HG02678 (cell line): Measurements from ENCODE around the gene METAP1D.

ENCODE experiments used
- ATAC-seq: cut with Tn5 transposase; IDR thresholded peaks from one replicate; pipeline ENCODE4 v1.9.1; 2021; ENCODE audit warnings: mild to moderate bottlenecking, moderate library complexity; ENCODE audit not compliant: unreplicated experiment

METAP1D gene

DNA sequence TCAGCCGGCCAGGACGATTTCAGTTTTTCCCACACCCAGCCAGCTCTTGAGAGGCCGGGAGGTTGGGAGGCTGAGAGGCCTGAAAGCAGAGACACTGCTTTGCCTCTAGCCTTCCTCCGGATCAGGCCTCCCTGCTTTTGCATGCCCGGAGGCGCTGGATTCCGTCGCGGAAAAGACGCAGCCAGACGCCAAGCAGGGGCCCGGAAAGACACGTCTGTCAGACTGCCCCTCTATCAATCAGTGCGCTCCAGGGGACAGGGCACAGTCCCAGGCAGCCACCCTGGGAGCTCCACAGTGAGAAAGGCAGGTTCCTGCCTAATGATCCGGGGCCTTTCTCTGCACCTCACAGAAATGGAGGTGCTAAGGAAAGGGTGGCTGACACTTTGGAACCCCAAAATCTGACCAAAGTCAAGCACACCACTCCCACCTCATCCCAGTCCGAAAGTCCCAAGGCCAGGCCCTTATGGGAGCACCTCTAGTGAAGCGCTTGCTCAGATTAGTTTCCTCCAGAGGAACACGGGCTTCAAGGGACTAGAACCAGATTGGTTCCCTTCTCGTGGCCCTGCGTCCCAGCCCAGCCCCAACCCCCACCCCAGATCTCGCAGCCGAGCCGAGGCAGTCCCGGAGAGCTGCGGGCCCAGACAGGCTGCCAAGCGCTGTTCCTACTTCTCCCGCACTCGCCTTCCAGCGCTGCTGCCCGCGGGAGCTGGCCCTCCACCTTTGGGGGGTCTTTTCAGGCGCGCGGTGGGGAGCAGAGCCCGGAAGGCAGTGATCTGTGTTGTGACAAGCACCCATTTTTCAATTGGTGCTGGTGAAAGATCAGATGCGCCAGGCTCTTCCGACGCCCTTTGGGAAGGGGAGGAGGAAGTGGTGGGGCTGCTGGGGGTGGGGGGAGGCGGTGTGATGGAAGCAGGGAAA, 90.5 kb downstream of the METAP1D start:
- ATAC-seq, result no peak

DNA sequence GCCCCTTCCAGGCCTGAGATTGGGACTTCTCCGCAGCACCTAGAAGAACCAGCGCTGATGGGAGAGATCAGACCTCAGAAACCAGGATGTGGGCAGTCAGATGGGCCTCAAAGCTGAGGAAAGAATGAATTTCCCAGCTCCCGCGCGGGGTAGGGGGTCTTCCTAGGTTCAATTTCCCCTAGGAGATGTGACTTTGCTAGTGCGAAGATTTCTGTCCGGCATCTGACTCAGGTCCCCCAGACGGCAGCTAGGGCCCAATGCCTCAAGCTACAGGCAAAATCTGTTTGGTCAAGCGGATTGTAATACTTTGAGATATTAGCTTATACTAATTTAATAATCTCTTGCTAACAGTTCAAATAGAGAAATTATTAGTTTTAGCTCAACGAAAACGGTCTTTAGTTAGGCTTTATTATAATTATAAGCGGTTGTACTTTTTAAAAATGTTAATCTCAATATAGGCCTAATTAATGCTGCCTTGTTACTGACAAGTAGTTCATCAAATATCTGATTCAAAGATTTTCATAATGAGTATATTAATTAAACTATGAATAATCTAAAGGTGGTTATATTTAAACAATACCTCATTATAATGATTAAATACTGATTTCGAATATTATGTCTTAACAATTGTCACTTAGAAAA, 91.4 kb downstream of the METAP1D start:
- no peak for ATAC-seq

DNA sequence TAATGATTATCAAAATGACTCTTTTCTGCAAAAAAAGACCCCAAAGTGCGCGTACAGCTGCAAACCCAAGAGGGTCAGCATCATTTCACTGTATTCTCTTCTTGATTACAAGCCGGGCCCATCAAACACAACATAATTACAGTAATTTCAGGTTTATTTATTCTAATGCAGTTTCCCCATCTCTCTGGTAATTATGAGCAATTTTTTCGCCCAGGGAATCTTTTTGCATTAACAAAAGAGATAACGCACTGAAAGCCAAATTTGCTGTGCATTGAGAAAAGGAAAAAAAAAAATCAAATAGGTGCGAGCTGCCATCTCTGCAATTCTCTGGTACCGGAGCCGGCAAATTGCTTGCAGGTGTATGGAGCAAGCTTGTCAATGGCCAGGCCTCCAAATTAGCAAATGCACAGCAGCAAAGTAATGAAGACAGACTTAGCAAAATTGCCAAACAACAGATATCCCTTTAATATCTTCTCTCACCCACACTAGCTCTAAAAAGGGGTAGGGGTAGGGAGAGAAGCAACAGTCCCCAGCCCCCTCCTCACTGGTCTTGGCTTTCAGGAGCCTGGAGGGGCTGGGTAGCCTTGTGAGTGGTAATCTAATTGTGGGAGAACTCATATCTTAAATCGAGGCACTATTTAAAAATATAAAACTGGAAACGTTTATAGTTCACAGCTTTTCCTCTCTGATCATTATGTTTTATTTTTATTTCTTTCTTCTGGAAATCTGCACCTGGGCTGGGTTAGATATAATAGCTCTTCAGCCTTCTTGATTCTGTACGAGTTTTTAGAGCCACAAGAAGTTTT, 92.2 kb downstream of the METAP1D start:
- ATAC-seq, result no peak

DNA sequence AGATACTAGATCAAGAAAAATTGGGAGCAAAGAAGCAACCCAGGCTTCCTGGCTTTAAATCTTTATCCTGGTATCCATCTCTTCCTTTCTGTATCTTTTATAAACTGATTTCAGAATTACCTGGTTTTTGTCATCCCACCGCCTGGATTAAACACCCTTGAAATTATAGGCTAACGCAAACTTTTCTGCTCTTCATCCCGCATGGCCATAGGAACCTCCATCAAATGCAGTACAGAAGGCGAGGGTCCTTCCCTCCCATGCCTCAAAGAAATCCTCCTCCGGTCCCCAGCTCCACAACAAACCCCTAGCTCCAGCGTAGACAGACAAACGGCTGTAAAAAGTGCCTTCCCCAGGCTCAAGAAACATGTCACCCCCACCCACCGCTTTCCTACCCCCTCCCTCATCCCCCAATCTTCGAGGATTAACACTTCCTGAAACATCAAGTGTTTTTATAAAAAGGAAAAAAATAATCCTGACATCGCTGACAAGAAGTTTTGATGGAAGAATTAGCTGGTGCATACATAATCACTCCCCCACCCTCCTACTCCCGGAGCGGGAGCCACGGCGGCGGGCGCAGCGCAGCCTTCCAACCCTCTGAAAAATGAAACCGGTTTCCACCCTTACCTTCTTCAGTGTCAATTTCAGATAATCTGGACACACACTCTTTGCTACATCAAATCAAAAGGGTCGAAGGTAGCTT, 93.1 kb downstream of the METAP1D start:
- ATAC-seq, result no peak

DNA sequence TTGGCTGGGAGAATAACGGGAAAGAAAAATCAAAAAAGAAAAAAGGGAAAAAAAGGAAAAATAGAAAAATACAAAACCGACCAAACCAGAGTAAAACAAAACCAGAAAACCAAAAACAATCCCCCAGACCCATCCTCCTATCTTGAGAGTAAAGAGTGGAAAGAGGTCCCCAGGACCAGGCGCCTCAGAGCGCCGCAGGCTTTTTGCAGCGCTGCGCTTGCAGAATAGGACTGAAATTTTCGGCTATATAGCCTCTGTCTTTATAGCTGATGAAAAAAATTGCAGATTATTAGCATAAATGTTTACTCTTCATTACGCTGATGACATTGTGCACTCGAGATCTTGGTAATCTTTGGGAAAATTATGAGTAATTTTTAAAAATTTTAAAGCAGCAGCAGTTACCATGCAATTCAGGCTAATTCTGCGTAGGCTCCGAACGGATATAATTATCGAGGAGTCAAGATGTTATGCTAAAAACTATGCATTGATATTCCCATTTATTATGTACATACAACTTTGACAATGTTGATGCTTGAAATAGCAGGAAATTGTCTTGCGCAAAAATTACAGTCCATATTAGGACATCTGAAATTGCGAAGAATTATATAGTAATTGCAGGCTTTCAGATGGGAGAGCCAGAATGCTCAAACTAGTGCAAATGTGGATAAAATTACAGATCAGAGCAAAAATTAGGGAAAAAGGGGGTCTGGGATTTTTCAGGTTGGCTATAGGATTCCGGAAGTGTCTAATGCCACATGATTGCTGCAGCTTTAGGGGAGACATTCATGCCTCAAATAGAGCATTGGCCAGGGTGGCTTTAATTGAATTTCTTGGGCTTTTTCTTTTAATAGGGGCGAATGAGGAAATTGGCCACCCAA, 93.9 kb downstream of the METAP1D start:
- ATAC-seq, result no peak

DNA sequence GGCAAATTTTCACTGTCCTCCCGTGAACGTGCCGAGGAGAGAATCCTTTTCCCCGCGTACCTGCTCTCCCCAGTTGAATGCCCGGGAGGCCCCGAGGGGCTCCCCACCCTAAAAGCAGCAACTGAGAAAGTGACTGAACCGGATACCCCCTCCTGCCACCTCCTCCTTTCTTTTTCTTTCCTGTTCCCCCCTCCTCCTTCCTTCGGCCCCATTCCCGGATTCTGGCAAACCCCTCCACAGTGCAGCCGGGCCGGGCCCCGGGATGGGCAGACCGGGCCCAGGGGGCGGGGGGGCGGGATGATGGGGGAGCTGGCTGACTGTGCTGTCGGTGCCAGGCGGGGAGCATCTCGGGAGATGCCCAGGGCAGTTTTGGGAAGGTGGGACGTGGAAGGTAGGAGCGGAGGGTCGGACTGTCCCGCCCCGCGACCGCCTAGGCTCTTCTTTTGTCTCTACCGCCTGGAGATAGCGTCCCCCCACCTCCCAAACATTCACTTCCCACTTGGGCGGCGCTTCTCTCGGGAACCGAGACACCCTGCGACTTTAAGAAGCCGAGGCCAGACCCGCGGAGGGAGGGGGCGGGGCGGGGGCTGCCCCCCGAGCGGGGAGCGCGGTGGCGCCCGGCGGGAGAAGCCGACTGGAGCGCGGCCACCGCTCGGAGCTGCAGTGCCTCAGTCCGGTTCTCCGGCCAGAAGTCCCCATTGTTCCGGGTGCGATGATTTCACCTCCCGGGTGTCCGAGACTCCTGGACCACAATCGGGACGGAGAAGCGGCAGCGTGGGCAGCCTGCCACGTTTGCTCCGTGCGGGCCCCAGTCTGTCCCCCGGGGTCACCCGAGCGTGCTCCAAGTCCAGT, 94.8 kb downstream of the METAP1D start:
- no peak for ATAC-seq

DNA sequence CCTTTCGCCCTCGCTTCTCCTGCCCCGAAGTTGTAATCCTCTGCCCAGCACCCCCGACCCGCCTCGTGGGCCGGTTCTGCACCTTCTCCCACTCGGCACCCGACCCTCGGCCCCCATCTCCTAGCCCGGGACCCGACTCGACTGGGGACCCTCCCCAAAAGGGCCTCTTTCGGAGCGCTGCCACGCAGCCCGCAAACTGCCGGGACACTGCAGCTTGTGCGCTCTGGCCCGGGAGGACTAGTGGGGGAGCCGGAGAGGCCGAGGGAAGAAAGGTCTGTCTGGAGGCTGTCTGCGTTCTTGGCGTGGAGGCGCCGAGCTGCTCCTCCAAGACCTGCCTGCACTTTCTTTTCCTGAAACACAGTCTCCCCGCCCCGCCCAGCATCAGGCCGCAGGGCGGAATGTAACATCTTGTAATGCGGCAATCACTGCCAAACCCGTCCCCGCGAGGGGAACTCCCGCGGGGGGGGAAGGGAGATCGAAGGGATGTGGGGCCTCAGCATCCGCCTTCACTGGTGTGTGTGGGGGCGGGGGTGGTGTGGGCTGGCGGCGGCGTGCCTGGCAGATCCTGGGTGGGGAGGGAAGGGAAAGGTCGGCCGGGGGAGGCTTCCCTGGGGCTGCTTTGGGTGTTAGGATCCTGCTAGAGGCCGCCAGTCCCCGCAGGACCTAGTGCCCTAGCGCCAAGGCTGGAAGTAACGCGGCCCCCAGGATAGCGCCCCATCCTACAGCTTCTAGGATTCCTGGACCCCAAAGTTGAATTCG, 95.6 kb downstream of the METAP1D start:
- no peak for ATAC-seq

DNA sequence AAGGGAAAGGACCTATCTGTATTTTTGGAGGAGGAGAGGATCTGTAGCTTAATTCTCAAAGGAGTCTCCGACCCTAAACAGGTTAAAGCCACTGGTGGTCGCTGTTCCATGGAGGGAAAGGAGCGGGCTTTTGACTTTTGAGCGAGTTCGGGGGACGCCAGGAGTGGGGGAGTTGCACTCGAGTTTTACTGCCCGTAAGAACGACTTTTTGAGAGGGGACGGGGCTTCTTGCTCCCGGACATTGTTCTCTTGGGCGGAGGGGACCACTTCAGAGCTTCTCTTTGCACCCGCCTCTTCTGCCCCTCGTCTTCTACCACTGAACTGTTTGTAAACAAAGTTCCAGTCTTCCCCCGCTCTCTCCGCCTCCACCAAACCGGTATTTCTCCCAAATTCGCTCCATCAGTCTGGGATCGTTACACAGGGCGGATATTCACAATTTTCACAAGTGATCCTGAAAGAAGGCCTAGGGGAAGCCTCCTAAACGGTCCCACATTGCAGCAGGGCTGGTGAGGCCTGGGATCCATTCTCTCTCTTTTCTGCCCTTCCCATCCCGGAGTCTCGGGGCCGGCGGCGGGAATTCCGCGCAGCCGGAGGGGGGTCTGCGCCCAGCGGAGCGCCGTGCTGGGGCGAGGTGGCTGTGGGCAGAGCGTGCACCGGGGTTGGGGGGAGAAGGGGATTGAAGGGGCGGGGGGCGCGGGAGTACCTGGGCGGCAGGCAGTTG, 96.3 kb downstream of the METAP1D start:
- no peak for ATAC-seq

DNA sequence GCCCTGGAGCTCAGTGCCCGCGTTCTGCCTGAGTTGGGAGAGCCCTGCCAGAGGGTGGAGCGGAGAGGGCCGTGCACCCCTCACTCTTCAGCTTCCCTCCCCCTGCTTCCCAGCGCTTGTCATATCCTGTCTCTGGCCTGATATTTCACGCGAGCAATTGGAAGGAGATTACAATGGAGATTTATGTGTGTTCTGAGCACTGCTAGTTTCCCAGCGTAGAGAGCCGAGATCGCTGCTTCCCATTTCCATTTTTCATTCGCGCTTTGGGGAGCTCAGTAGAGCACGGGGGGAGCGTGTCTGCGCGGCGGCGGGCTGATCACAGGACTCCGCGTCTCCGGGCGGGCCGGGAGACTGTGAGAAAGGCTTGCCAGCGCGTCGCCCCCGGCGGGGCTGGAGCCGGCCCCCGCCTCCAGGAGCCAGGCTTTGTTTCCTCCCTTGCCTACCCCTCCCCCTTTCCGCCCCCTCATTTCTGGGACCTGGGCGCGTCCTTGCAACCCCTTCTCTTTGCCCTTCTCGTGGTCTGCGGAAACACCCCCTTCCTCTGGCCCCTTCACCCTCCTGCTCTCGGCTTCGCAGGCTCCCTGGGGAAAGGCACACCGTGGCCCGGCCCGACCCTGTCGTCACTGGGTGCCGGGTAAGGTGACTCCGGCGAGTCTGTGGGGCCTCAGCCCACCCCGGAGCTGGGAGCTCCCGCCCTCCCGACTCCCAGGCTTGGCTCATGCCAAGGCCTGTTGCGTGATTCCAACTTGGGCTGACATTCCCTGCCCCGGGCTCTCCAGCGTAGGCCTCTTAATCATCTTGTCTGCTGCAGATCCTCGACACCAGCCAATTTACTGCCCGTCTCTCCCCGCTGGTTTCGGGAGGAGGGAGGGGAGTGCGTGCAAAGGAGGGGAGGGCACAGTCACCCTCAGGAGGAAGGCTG, 97.1 kb downstream of the METAP1D start:
- no peak for ATAC-seq

DNA sequence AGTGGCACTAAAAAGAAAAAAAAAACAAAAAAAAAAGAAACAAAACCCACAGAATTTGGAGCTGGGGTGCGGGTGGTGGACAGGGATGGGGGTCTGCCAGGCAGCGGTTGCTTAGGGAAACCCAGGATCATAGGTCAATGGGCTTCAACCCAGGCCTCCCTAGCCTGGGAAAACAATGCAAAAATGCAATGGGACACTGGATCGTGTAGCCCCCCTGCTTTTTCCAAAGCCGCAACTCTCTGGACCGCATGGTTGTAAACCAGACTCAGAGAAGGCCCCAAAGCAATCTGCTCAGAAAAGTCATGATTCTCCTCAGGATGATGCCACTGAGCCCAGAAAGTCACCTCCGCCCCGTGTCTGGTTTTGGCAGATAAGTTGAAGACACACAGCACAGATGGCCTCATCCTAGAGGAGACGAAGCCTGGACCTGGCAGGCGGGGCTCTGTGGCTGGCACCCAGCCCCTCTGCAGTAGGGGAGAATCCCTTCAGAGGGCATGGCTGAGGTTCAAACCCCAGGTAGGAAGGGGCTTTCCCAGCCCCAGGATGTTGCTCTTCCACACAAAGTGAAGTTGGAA, 97.9 kb downstream of the METAP1D start:
- ATAC-seq, result no peak

DNA sequence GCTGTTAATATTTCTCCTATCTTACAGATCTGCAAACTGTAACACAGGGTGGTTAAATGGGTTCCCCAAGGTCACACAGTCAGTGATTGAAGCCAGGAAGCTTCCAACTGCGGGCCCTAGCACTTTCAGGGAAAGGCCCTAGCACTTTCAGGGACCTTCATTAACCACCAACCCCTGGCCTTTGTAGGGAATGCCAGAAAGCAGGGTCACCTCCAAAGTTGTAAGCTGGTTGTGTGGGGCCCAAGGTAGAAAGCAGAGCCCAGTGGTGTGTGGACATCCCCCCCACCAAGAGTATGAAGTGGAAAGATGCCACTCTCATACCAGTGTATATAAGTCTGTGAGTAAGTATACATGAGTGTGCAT, 98.5 kb downstream of the METAP1D start:
- no peak for ATAC-seq

DNA sequence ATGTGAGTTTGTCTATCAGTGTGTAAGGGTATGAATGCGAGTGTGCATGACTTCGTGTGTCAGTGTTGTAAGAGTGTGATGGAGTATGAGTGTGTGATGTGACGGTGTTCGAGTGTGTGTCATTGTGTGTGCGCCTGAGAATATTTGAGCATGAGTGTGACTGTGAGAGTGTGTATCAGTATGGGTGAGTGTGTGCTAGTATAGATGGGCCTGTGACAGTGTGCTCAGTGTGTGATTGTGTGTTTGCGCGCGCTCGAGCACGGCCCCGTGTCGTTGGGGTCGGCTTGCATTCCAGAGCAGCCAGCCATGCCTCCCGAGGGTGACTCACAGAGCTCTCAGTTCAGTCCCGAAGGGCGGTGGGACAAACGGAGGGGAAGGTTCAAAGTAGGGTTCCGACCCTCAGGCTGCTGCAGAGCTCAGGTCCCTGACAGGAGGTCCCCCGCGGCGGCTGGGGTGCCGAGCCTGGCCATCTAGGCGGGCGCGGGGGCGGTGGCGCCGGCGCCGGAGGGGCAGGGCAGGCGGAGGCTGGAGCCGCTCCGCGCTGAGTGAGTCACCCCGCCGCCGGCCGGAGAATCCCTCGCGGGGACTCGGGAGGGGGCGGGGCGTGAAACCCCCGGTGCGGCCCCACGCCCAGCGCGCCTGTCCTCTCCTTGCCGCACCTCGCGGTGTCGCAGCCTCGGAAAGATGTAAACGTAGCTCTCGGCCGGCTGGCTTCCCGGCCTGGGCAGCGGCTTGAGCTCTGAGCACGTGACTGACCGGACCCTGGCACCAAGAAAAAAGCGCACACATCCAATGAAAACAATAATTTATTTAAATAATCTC, 99.1 kb downstream of the METAP1D start:
- no peak for ATAC-seq

DNA sequence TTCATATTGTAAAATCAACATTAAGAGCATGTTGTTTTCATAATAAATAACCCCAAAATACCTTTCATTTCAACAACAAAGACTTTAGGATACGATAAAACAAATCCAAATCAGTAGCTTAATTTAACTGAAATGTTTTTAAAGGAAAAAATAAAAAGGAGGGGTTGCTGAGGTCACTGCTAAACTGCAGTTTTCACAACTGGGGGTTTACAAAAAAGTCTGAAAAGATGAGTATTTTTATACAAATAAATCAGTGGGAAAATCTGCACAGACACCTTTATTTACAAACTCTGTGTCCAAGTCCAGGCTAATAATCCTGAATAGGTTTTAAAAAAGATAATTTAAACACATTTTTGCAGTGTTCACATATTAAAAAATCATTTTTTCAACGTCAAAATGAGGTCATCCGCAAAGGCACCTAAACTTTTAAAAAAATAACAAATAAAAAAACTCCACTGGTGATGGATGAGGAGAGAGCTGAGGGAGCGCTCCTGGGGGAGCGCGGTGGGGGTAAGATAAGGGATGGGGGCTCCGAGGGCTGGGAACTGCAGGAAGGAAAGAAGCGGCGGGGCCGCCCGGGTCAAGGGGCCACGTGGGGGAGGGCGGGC, 99.8 kb downstream of the METAP1D start:
- no peak for ATAC-seq

DNA sequence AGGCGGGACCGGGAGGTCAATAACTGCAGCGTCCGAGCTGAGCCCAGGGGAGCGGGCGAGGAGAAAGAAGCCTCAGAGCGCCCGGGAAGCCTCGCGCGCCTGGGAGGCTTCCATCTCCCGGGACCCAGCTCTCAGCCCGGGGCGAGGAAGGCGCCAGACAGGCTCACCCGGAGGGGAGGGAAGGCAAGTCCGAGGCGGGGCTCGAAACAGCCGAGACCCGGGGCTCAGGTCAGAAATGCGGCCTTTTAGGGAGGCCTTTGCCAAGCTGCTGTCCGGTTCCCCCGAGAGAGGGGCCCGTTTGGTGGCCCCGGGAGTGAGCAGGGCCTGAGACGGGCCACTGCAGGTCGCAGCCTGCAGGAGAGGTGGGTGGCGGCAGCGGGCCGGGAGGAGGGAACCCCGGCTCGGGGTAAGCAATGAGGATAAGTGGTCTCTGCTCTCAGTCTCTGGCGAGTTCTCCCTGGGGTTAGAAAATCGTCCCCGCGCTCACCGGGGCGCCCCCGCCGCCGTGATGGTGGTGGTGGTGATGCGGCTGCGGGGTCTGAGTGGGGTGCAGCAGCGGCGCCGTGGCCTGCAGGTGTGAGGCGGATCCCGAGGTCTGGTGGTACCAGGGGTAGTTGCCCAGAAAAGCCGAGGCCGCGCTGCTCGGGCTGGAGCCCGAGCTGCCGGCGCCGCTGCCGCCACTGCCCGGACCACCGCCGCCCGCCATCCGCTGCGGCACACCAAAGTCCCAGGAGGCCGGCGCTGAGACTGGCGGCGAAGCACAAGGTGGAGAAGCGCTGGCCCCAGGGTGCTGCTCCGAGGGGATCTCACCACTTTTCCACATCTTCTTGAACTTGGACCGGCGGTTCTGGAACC, 100.6 kb downstream of the METAP1D start:
- ATAC-seq, result no peak
